HCT116 (cell line): ENCODE data around the gene ARL5C.

ENCODE experiments used
- POLR2A ChIP-seq: IDR thresholded peaks from 2 replicates; pipeline ENCODE4 v1.7.0; 2011; ENCODE audit warnings: borderline replicate concordance; ENCODE audit not compliant: insufficient read depth, insufficient read length; ENCODE audit errors: extremely low read depth
- RAD21 ChIP-seq: IDR thresholded peaks from 2 replicates; pipeline ENCODE4 v1.6.1; 2012; ENCODE audit warnings: low read depth, mild to moderate bottlenecking

DNA sequence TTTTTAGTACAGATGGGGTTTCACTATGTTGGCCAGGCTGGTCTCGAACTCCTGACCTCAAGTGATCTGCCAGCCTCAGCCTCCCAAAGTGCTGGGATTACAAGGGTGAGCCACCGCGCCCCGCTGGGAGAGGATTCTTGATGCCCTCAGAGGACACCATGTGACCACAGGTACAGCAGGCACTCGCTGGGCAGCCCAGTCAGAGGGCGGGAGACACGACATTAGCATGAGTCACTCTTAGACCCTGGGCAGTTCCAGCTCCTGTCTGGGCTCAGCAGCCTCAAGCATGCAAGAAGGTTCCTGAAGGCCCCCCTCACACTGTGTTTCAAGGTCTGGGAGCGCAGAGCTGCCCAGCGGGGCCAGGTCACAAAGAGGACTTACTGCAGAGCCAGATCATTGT, 47.9 kb upstream of the ARL5C start:
- TF ChIP-seq RAD21 (no peak), POLR2A (no peak)
